Cardiac fibroblast (primary cell): ENCODE data around the gene SMARCC1.

Experiments used
- DNase-seq, 2 donors: peaks; one replicate each; pipeline versions ENCODE4 v3.0.0 to v3.0.0-alpha.2; 2010; ENCODE audit warnings: low read depth in 2 of 2
- H3K4me3 ChIP-seq, 2 donors: replicated peaks in 1 of 2; 1 replicate in 1 of 2; 2 replicates in 1 of 2; pipeline ENCODE4 v1.5.1; 2011; ENCODE audit warnings: low read depth in 2 of 2, low read length in 2 of 2, mild to moderate bottlenecking in 2 of 2, moderate library complexity in 1 of 2
- TF ChIP-seq, protein P1 (sequence below): IDR thresholded peaks from one replicate; pipeline ENCODE4 v1.5.1; 2011; ENCODE audit warnings: low read depth, mild to moderate bottlenecking, low read length, inconsistent platforms

The SMARCC1 gene

DNA sequence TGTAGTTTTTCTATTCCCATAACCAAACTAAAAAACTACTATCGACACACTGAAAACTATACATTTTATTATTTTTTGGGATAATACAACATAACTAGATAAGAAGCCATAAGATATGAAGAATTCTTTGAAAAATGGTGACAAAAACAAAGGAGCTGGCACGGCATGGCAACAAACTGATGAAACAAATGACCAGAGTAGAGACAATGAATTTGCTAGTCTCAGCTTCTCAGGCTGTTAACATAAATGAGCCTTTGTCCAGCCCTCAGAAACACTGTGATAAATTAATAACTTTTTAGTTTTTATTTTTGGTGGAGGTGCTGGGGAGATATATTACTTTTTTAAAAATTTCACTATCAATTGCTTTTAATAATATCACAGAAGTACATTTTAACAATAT is 100.7 kb downstream of the SMARCC1 start:
- no peak overlapping the region for H3K4me3 ChIP-seq

GRCh38 chr3:47678446-47679338 is 103.0 kb downstream of the SMARCC1 start:
- TF ChIP-seq, protein P1, sequence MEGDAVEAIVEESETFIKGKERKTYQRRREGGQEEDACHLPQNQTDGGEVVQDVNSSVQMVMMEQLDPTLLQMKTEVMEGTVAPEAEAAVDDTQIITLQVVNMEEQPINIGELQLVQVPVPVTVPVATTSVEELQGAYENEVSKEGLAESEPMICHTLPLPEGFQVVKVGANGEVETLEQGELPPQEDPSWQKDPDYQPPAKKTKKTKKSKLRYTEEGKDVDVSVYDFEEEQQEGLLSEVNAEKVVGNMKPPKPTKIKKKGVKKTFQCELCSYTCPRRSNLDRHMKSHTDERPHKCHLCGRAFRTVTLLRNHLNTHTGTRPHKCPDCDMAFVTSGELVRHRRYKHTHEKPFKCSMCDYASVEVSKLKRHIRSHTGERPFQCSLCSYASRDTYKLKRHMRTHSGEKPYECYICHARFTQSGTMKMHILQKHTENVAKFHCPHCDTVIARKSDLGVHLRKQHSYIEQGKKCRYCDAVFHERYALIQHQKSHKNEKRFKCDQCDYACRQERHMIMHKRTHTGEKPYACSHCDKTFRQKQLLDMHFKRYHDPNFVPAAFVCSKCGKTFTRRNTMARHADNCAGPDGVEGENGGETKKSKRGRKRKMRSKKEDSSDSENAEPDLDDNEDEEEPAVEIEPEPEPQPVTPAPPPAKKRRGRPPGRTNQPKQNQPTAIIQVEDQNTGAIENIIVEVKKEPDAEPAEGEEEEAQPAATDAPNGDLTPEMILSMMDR: no peak
- no peak for DNase-seq
- no peak overlapping the region for H3K4me3 ChIP-seq

More for the DNA sequence above, 100.7 kb downstream of the SMARCC1 start:
- DNase-seq: no peak
- TF ChIP-seq, protein P1: no peak

GRCh38 chr3:47669026-47669749 is 112.5 kb downstream of the SMARCC1 start:
- peak; percentile 14 to 43 for DNase-seq
- no peak overlapping the region for H3K4me3 ChIP-seq
- TF ChIP-seq, protein P1: no peak

GRCh38 chr3:47666118-47666517 is 115.6 kb downstream of the SMARCC1 start:
- TF ChIP-seq, protein P1: no peak
- no peak overlapping the region for H3K4me3 ChIP-seq
- DNase-seq: no peak

DNA sequence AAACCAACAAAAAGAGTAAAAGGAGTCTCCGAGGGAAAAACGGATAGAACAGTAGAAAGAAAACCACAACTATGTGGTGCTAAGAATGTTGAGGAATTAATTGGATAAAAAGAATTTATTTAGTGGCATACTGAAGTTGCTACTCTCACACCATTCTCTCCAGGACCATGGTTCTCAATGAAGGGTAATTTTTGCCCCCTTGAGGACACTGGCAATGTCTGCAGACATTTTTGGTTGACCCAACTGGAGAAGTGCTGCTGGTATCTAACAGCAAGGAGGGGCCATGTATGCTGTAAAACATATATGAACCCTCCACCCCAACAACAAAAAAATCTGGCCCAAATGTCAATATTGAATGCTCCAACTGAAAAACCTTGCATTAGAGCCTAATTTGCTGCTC is 117.2 kb downstream of the SMARCC1 start:
- no peak overlapping the region for H3K4me3 ChIP-seq
- TF ChIP-seq, protein P1: peak; percentile 35
- peak; percentile 15 to 18 for DNase-seq

- DNase-seq: no peak
- TF ChIP-seq, protein P1: no peak
These were observed 118.0 kb downstream of the SMARCC1 start for GRCh38 chr3:47663630-47664240.

More at GRCh38 chr3:47663630-47664240, 118.0 kb downstream of the SMARCC1 start:
- no peak overlapping the region for H3K4me3 ChIP-seq
